ENCODE measurements around the gene JMY. TPM values are rescaled to one million over a fixed set of nuclear protein-coding genes. Genes with fewer than 3 reads are reported as not detected.

Gene JMY
- total RNA-seq, 1 experiment from 2014 or later, result 11.7 TPM

- BruUV-seq (replicated peaks), result no TSS peak
- no peak for TF ChIP-seq CTCF (conservative IDR thresholded peaks at IDR 0.05)
- no peak for TF ChIP-seq EZH2 (IDR thresholded peaks at IDR 0.05; ENCODE audit: low read depth)
Measured at GRCh38 chr5:79263290-79263689, 27.4 kb downstream of the JMY start.

GRCh38 chr5:79267180-79267579, 31.2 kb downstream of the JMY start:
- BruUV-seq (replicated peaks), result no TSS peak
- no peaks in the 10 kb centered on the region for H3K4me1 ChIP-seq (replicated peaks; ENCODE audit: insufficient read depth)
- DNase-seq, result no peak
- no peak for TF ChIP-seq CTCF (conservative IDR thresholded peaks at IDR 0.05)
- TF ChIP-seq EZH2 (IDR thresholded peaks at IDR 0.05; ENCODE audit: low read depth), result no peak
- H3K9me2 ChIP-seq (ENCODE audit: insufficient read depth), result no peaks in the 10 kb centered on the region
- ChIA-PET CTCF (interaction anchor here (0.8 kb wide), 1 partner anchor 134 kb away, joined by 5 read pairs; no protein-coding TSS in a partner anchor), POLR2A (ENCODE audit: unreplicated experiment) (no interaction called here)
- no peak overlapping the region for H3K27ac ChIP-seq
- H3K27me3 ChIP-seq (ENCODE audit: insufficient read depth, low read depth), result no peaks in the 10 kb centered on the region
- no peak overlapping the region for H3K4me2 ChIP-seq
- H3K9me3 ChIP-seq (ENCODE audit: insufficient read depth, low read depth), result no peaks in the 10 kb centered on the region
- no peaks in the 10 kb centered on the region for H3K36me3 ChIP-seq (ENCODE audit: low read depth)
- peaks cover 15% of the 10 kb centered on the region; the same call in 1 of the 2 replicates for H3K79me2 ChIP-seq (ENCODE audit: low read depth)
- H2AFZ ChIP-seq, result no peak overlapping the region
- intact Hi-C loops (cut with micrococcal nuclease; ENCODE audit: unreplicated experiment), result no loop called here
- H4K20me1 ChIP-seq (ENCODE audit: insufficient read depth), result peaks cover 17% of the 10 kb centered on the region
- no peaks in the 10 kb centered on the region for H3F3A ChIP-seq (ENCODE audit: insufficient read depth, low read depth)
- no peak overlapping the region for H3K4me3 ChIP-seq

More at GRCh38 chr5:79263290-79263689, 27.4 kb downstream of the JMY start:
- Histone ChIP-seq H3K27ac (no peak overlapping the region), H3K4me1 (replicated peaks; ENCODE audit: insufficient read depth) (no peaks in the 10 kb centered on the region), H3K9me3 (ENCODE audit: insufficient read depth, low read depth) (no peaks in the 10 kb centered on the region), H3F3A (ENCODE audit: insufficient read depth, low read depth) (no peaks in the 10 kb centered on the region), H3K9me2 (ENCODE audit: insufficient read depth) (no peaks in the 10 kb centered on the region), H3K79me2 (ENCODE audit: low read depth) (no peaks in the 10 kb centered on the region), H3K4me3 (no peak overlapping the region), H3K27me3 (ENCODE audit: insufficient read depth, low read depth) (no peaks in the 10 kb centered on the region), H2AFZ (no peak overlapping the region), H3K36me3 (ENCODE audit: low read depth) (no peaks in the 10 kb centered on the region), H4K20me1 (ENCODE audit: insufficient read depth) (peaks cover 5% of the 10 kb centered on the region; the same call in 1 of the 2 replicates), H3K4me2 (no peak overlapping the region)
- POLR2A ChIA-PET (ENCODE audit: unreplicated experiment), result no interaction called here
- CTCF ChIA-PET, result no interaction called here
- DNase-seq, result no peak
- intact Hi-C loops (cut with micrococcal nuclease; ENCODE audit: unreplicated experiment), result no loop called here

GRCh38 chr5:79269733-79270166, 33.8 kb downstream of the JMY start:
- ChIA-PET POLR2A (ENCODE audit: unreplicated experiment) (no interaction called here), CTCF (no interaction called here)
- no peak for DNase-seq
- no peaks in the 10 kb centered on the region for H3K9me3 ChIP-seq (ENCODE audit: insufficient read depth, low read depth)
- no peak for TF ChIP-seq EZH2 (IDR thresholded peaks at IDR 0.05; ENCODE audit: low read depth)
- H3K79me2 ChIP-seq (ENCODE audit: low read depth), result peaks cover 15% of the 10 kb centered on the region; the same call in 1 of the 2 replicates
- H3K27me3 ChIP-seq (ENCODE audit: insufficient read depth, low read depth), result no peaks in the 10 kb centered on the region
- no peak overlapping the region for H2AFZ ChIP-seq
- no peak overlapping the region for H3K4me3 ChIP-seq
- no peaks in the 10 kb centered on the region for H3F3A ChIP-seq (ENCODE audit: insufficient read depth, low read depth)
- H3K36me3 ChIP-seq (ENCODE audit: low read depth), result no peaks in the 10 kb centered on the region
- intact Hi-C loops (cut with micrococcal nuclease; ENCODE audit: unreplicated experiment), result no loop called here
- no peak overlapping the region for H3K27ac ChIP-seq
- no TSS peak for BruUV-seq (replicated peaks)
- H3K4me1 ChIP-seq (replicated peaks; ENCODE audit: insufficient read depth), result no peaks in the 10 kb centered on the region
- no peaks in the 10 kb centered on the region for H3K9me2 ChIP-seq (ENCODE audit: insufficient read depth)
- H3K4me2 ChIP-seq, result no peak overlapping the region
- H4K20me1 ChIP-seq (ENCODE audit: insufficient read depth), result peaks cover 27% of the 10 kb centered on the region

GRCh38 chr5:79273341-79273740, 37.4 kb downstream of the JMY start:
- Histone ChIP-seq H3K9me2 (ENCODE audit: insufficient read depth) (no peaks in the 10 kb centered on the region), H3K9me3 (ENCODE audit: insufficient read depth, low read depth) (no peaks in the 10 kb centered on the region), H3F3A (ENCODE audit: insufficient read depth, low read depth) (no peaks in the 10 kb centered on the region), H3K36me3 (ENCODE audit: low read depth) (no peaks in the 10 kb centered on the region), H3K27me3 (ENCODE audit: insufficient read depth, low read depth) (no peaks in the 10 kb centered on the region), H4K20me1 (ENCODE audit: insufficient read depth) (peaks cover 27% of the 10 kb centered on the region), H3K4me3 (no peak overlapping the region), H3K4me2 (no peak overlapping the region), H3K4me1 (replicated peaks; ENCODE audit: insufficient read depth) (no peaks in the 10 kb centered on the region), H3K79me2 (ENCODE audit: low read depth) (peaks cover 18% of the 10 kb centered on the region; the same call in 1 of the 2 replicates), H2AFZ (no peak overlapping the region), H3K27ac (no peak overlapping the region)
- no TSS peak for BruUV-seq (replicated peaks)
- no peak for DNase-seq
- CTCF ChIA-PET, result no interaction called here
- TF ChIP-seq EZH2 (IDR thresholded peaks at IDR 0.05; ENCODE audit: low read depth), result no peak
- no peak for TF ChIP-seq CTCF (conservative IDR thresholded peaks at IDR 0.05)
- POLR2A ChIA-PET (ENCODE audit: unreplicated experiment), result interaction anchor here (0.6 kb wide), 1 partner anchor 374 kb away, joined by 6 read pairs; no protein-coding TSS in a partner anchor
- intact Hi-C loops (cut with micrococcal nuclease; ENCODE audit: unreplicated experiment), result no loop called here

All from PC-9 (cell line).